IMR-90 (cell line): ENCODE data around the gene ZNF564.

ENCODE experiments used
- CTCF ChIP-seq: conservative IDR thresholded peaks from 2 replicates; pipeline ENCODE4 v1.5.1; 2012; ENCODE audit warnings: mild to moderate bottlenecking, low read depth, low read length, improper control_type of control experiment
- MAFK ChIP-seq: IDR thresholded peaks from 2 replicates; pipeline ENCODE4 v1.6.1; 2012; ENCODE audit warnings: low read depth, low read length, improper control_type of control experiment
- POLR2A ChIP-seq: IDR thresholded peaks from 2 replicates; pipeline ENCODE4 v1.6.1; 2012; ENCODE audit warnings: mild to moderate bottlenecking, low read depth, low read length
- RAD21 ChIP-seq: IDR thresholded peaks from 2 replicates; pipeline ENCODE4 v1.6.1; 2012; ENCODE audit warnings: low read length, improper control_type of control experiment
- SMC3 ChIP-seq: fragments of 150-350 bp; IDR thresholded peaks from 2 replicates; pipeline ENCODE4 v1.6.1; 2016; ENCODE audit warnings: low read depth, mild to moderate bottlenecking, antibody characterized with exemption, low read length, moderate library complexity

GRCh38 chr19:12526542-12526941 lies 24.7 kb downstream of the ZNF564 start:
- TF ChIP-seq CTCF (no peak), MAFK (no peak), POLR2A (no peak), RAD21 (no peak), SMC3 (no peak)
